ENCODE results near the gene GHDC. TPM values are rescaled to one million over a fixed set of nuclear protein-coding genes. Genes with fewer than 3 reads are reported as not detected.
"Not testable (repeated sequence)": the region's sequence is repeated elsewhere in the genome, so short reads cannot be mapped to it uniquely, and the experiment has no call there.

GHDC gene
- total RNA-seq, 2 donors from 2014 or later, result 45.3 to 106 TPM

GRCh38 chr17:42153919-42154742 lies 40.2 kb downstream of the GHDC start:
- H3K9me3 ChIP-seq, result no peaks in the 10 kb centered on the region
- peaks cover 9% of the 10 kb centered on the region for H3K4me1 ChIP-seq (replicated peaks)
- no peak for DNase-seq (ENCODE audit: low spot score)
- no peaks in the 10 kb centered on the region for H3K27me3 ChIP-seq (replicated peaks; ENCODE audit: insufficient read depth)
- TF ChIP-seq CTCF (IDR thresholded peaks at IDR 0.05) (no peak), POLR2A (IDR thresholded peaks at IDR 0.05) (no peak), POLR2AphosphoS5 (IDR thresholded peaks at IDR 0.05) (no peak)
- H3K4me3 ChIP-seq, result peak overlapping the region; percentile 79 to 95
- 3% methylated on average over 15 of the region's 15 CpGs for WGBS
- intact Hi-C loops (cut with DNase I), result no loop called here
- no peaks in the 10 kb centered on the region for H3K36me3 ChIP-seq
- H3K27ac ChIP-seq, result peak overlapping the region; percentile 55 to 62

GRCh38 chr17:42146911-42147607 lies 47.2 kb downstream of the GHDC start:
- H3K4me1 ChIP-seq (replicated peaks), result peaks cover 2% of the 10 kb centered on the region
- no peak overlapping the region for H3K27ac ChIP-seq
- TF ChIP-seq CTCF (IDR thresholded peaks at IDR 0.05) (no peak), POLR2A (IDR thresholded peaks at IDR 0.05) (no peak), POLR2AphosphoS5 (IDR thresholded peaks at IDR 0.05) (no peak)
- DNase-seq (ENCODE audit: low spot score), result no peak
- H3K36me3 ChIP-seq, result no peaks in the 10 kb centered on the region
- no peaks in the 10 kb centered on the region for H3K9me3 ChIP-seq
- H3K27me3 ChIP-seq (replicated peaks; ENCODE audit: insufficient read depth), result no peaks in the 10 kb centered on the region
- intact Hi-C loops (cut with DNase I), result no loop called here
- H3K4me3 ChIP-seq, result no peak overlapping the region
- 89% methylated on average over 13 of the region's 13 CpGs for WGBS

- H3K4me1 ChIP-seq (replicated peaks); H3K27ac ChIP-seq; intact Hi-C loops (cut with DNase I); H3K27me3 ChIP-seq (replicated peaks; ENCODE audit: insufficient read depth); H3K4me3 ChIP-seq; H3K9me3 ChIP-seq; DNase-seq (ENCODE audit: low spot score); H3K36me3 ChIP-seq: not testable (repeated sequence)
- WGBS, result 73% methylated on average over 4 of the region's 4 CpGs
Observed at GRCh38 chr17:42143138-42143537, 51.2 kb downstream of the GHDC start.

- WGBS, result 38% methylated on average over 7 of the region's 7 CpGs
- no peaks in the 10 kb centered on the region for H3K27me3 ChIP-seq (replicated peaks; ENCODE audit: insufficient read depth)
- DNase-seq (ENCODE audit: low spot score), result no peak
- intact Hi-C loops (cut with DNase I), result no loop called here
- H3K27ac ChIP-seq, result no peak overlapping the region
- peaks cover 6% of the 10 kb centered on the region for H3K4me1 ChIP-seq (replicated peaks)
- no peak overlapping the region for H3K4me3 ChIP-seq
- no peaks in the 10 kb centered on the region for H3K9me3 ChIP-seq
- TF ChIP-seq POLR2A (IDR thresholded peaks at IDR 0.05), result no peak
- TF ChIP-seq CTCF (IDR thresholded peaks at IDR 0.05), result no peak
- no peak for TF ChIP-seq POLR2AphosphoS5 (IDR thresholded peaks at IDR 0.05)
- H3K36me3 ChIP-seq, result no peaks in the 10 kb centered on the region
Observed at GRCh38 chr17:42142371-42142896, 51.9 kb downstream of the GHDC start.

- no peaks in the 10 kb centered on the region for H3K9me3 ChIP-seq
- no peaks in the 10 kb centered on the region for H3K36me3 ChIP-seq
- no peaks in the 10 kb centered on the region for H3K27me3 ChIP-seq (replicated peaks; ENCODE audit: insufficient read depth)
- TF ChIP-seq POLR2A (IDR thresholded peaks at IDR 0.05) (no peak), CTCF (IDR thresholded peaks at IDR 0.05) (no peak), POLR2AphosphoS5 (IDR thresholded peaks at IDR 0.05) (no peak)
- intact Hi-C loops (cut with DNase I), result no loop called here
- no peak overlapping the region for H3K4me3 ChIP-seq
- 73% methylated on average over 8 of the region's 8 CpGs for WGBS
- no peak for DNase-seq (ENCODE audit: low spot score)
- no peak overlapping the region for H3K27ac ChIP-seq
- peaks cover 6% of the 10 kb centered on the region for H3K4me1 ChIP-seq (replicated peaks)
Observed at GRCh38 chr17:42141382-42141781, 52.9 kb downstream of the GHDC start.

- H3K9me3 ChIP-seq; H3K4me1 ChIP-seq (replicated peaks); H3K36me3 ChIP-seq; H3K27me3 ChIP-seq (replicated peaks; ENCODE audit: insufficient read depth); DNase-seq (ENCODE audit: low spot score); intact Hi-C loops (cut with DNase I); H3K27ac ChIP-seq; H3K4me3 ChIP-seq: not testable (repeated sequence)
- WGBS, result 97% methylated on average over 7 of the region's 7 CpGs
Observed at GRCh38 chr17:42140690-42141089, 53.6 kb downstream of the GHDC start.
